Measurements from ENCODE around the gene IPO13.

IPO13 gene

GRCh38 chr1:43991476-43992231 is 44.9 kb downstream of the IPO13 start, which contains the start of gene CCDC24:
TSS of gene CCDC24 (plus strand) at chr1:43991599. CDS start at chr1:43991879, 280 bp downstream.
- in situ Hi-C loops (cut with HindIII; ENCODE audit: low sequenced_read_pairs): no loop called here
- peak within 1 kb of the TSS; percentile 63 for H3K4me3 ChIP-seq (ENCODE audit: low read depth, low read length)
- peak; percentile 77 for DNase-seq (ENCODE audit: low read depth, low spot score)
- TF ChIP-seq, protein P1, sequence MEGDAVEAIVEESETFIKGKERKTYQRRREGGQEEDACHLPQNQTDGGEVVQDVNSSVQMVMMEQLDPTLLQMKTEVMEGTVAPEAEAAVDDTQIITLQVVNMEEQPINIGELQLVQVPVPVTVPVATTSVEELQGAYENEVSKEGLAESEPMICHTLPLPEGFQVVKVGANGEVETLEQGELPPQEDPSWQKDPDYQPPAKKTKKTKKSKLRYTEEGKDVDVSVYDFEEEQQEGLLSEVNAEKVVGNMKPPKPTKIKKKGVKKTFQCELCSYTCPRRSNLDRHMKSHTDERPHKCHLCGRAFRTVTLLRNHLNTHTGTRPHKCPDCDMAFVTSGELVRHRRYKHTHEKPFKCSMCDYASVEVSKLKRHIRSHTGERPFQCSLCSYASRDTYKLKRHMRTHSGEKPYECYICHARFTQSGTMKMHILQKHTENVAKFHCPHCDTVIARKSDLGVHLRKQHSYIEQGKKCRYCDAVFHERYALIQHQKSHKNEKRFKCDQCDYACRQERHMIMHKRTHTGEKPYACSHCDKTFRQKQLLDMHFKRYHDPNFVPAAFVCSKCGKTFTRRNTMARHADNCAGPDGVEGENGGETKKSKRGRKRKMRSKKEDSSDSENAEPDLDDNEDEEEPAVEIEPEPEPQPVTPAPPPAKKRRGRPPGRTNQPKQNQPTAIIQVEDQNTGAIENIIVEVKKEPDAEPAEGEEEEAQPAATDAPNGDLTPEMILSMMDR (IDR thresholded peaks at IDR 0.05; ENCODE audit: low read depth, low read length): no peak

DNA sequence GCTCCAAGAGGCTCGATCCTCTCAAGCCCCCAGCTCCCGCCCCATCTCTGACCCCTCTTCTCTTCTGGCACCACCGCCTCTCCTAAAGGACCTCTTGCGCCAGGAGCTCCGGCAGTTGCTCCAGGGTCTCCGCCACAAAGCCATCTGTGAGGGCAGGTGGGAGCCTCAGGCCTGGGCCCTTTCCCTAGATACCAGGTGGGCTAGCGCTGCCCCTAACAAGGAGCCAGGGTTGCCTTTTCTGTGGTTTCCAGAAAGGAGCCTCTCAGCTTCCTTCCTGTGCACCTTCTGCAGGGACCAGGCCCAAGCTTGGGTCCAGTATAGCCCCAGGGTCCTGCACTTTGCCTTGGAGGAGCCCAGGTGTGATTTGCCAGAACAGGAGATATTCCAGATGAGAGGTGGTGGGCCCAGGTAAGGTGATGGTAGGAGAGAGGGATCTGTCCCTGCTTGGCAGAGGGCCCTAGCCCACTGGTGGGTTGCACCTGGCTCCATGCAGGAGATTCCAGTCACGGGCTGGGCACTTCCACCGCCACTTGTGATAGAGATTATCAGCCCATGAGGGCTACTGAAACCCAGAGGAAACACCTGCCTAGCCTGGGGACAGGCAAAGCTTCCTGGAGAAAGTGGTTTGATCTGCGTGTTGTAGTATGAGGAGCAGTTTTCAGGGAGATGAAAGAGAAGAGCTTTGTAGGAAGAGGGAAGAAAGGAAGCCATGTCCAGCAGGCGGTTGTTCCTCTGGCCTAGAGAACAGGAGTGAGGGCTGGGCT is 45.7 kb downstream of the IPO13 start:
- in situ Hi-C loops (cut with HindIII; ENCODE audit: low sequenced_read_pairs): no loop called here

DNA sequence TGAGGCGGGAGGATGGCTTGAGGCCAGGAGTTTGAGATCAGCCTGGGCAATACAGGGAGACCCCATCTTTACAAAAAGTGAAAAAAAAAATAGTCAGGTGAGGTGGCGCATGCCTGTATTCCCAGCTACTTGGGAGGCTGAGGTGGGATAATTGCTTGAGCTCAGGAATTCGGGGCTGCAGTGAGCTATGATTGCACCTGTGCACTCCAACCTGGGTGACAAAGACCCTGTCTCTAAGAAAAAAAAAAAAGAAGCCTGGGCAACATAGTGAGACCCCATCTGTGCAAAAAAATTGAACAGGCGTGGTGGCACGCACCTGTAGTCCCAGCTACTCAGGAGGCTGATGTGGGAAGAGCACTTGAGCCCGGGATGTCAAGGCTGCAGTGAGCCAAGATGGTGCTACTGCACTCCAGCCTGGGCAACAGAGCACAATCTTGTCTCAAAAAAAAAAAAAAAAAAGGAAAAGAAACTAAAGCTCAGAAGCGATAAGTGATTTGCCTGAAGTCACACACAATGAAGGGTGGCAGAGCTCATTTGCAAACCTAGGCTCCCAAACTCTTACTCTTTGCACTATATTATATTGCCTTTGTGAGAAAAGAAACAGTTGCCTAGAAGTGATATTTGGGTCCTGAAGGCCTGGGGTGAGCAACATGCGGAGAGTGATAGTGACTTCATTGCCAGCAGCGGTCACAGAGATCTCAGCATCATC is 46.6 kb downstream of the IPO13 start:
- TF ChIP-seq, protein P1 (IDR thresholded peaks at IDR 0.05; ENCODE audit: low read depth, low read length): no peak
- DNase-seq (ENCODE audit: low read depth, low spot score): no peak
- in situ Hi-C loops (cut with HindIII; ENCODE audit: low sequenced_read_pairs): no loop called here
- no peak overlapping the region for H3K4me3 ChIP-seq (ENCODE audit: low read depth, low read length)

More for the DNA sequence above, 45.7 kb downstream of the IPO13 start:
- DNase-seq (ENCODE audit: low read depth, low spot score): no peak
- TF ChIP-seq, protein P1 (IDR thresholded peaks at IDR 0.05; ENCODE audit: low read depth, low read length): no peak
- peak overlapping the region; percentile 63 for H3K4me3 ChIP-seq (ENCODE audit: low read depth, low read length)

GRCh38 chr1:43994071-43994470 is 47.3 kb downstream of the IPO13 start:
- TF ChIP-seq, protein P1 (IDR thresholded peaks at IDR 0.05; ENCODE audit: low read depth, low read length): no peak
- H3K4me3 ChIP-seq (ENCODE audit: low read depth, low read length): no peak overlapping the region
- no peak for DNase-seq (ENCODE audit: low read depth, low spot score)
- in situ Hi-C loops (cut with HindIII; ENCODE audit: low sequenced_read_pairs): no loop called here

GRCh38 chr1:43994794-43995790 is 48.3 kb downstream of the IPO13 start:
- no peak for DNase-seq (ENCODE audit: low read depth, low spot score)
- H3K4me3 ChIP-seq (ENCODE audit: low read depth, low read length): no peak overlapping the region
- TF ChIP-seq, protein P1 (IDR thresholded peaks at IDR 0.05; ENCODE audit: low read depth, low read length): peak; percentile 33
- in situ Hi-C loops (cut with HindIII; ENCODE audit: low sequenced_read_pairs): no loop called here
